BE2C (cell line): ENCODE data around the gene DNAH6.

Source experiments
- DNase-seq: peaks from one replicate; pipeline ENCODE4 v3.0.0-alpha.2; 2020
- H3K27me3 ChIP-seq: fragments of 250-450 bp; sonication (Bioruptor Pico); 2 replicates; pipeline ENCODE4 v1.5.1; 2020; ENCODE audit warnings: mild to moderate bottlenecking
- H3K36me3 ChIP-seq: fragments of 250-450 bp; sonication (Bioruptor Pico); 2 replicates; pipeline ENCODE4 v1.5.1; 2020; ENCODE audit warnings: mild to moderate bottlenecking
- H3K4me1 ChIP-seq: fragments of 250-450 bp; sonication (Bioruptor Pico); 2 replicates; pipeline ENCODE4 v1.5.1; 2020
- H3K4me3 ChIP-seq: 2 replicates; pipeline ENCODE4 v1.5.1; 2011; ENCODE audit warnings: low read depth, low read length
- H3K9me3 ChIP-seq: fragments of 250-450 bp; sonication (Bioruptor Pico); 2 replicates; pipeline ENCODE4 v1.5.1; 2020
- CTCF ChIP-seq: IDR thresholded peaks from 2 replicates; pipeline ENCODE4 v1.5.1; 2012; ENCODE audit warnings: mild to moderate bottlenecking, low read depth, low read length

The DNAH6 gene

GRCh38 chr2:84704505-84705244 is 188.4 kb downstream of the DNAH6 start:
- Histone ChIP-seq H3K4me3 (no peak overlapping the region), H3K4me1 (no peaks in the 10 kb centered on the region), H3K36me3 (no peaks in the 10 kb centered on the region), H3K9me3 (no peaks in the 10 kb centered on the region), H3K27me3 (no peaks in the 10 kb centered on the region)
- no peak for DNase-seq
- TF ChIP-seq CTCF, result no peak

GRCh38 chr2:84705858-84706257 is 189.6 kb downstream of the DNAH6 start:
- TF ChIP-seq CTCF, result no peak
- no peak for DNase-seq
- Histone ChIP-seq H3K9me3 (no peaks in the 10 kb centered on the region), H3K4me3 (no peak overlapping the region), H3K36me3 (no peaks in the 10 kb centered on the region), H3K27me3 (no peaks in the 10 kb centered on the region), H3K4me1 (no peaks in the 10 kb centered on the region)

DNA sequence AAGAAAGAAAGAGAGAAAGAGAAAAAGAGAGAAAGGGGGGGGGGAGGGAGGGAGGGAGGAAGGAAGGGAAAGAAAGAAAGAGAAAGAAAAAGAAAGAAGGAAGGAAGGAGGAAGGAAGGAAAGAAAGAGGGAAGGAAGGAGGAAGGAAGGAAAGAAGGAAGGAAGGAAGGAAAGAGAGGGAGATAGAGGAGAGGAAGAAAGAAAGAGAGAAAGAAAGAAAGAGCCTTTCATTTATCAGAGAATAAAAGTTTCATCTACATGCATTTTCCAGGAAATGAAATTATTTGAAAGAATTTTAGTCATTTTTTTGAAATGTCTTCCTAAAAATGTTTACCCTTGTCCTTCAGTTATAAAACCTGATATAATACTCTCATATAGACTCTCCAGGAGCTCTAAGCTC is 192.1 kb downstream of the DNAH6 start:
- Histone ChIP-seq H3K36me3 (no peaks in the 10 kb centered on the region), H3K9me3 (no peaks in the 10 kb centered on the region), H3K4me3 (no peak overlapping the region), H3K27me3 (no peaks in the 10 kb centered on the region), H3K4me1 (no peaks in the 10 kb centered on the region)
- TF ChIP-seq CTCF, result no peak
- DNase-seq, result no peak

DNA sequence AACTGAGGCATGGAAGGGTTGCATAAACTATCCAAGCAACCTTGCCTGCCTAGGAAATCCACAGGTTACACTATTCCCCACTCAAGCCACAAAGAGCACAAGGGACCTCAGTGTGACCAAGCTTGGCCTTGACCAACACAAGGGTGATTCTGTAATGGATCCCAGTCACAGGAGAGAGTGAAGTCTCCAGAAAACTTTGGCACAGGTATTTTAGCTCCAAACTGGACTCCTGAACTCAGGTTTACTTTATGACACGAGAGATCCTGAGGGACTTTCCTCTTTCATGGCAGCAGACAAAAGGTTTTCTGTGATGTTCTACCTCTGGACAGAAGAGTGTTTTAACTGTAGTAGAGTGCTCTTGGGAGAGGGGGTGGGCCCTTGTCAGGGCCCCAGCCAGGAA is 195.4 kb downstream of the DNAH6 start:
- DNase-seq, result no peak
- H3K9me3 ChIP-seq, result no peaks in the 10 kb centered on the region
- H3K36me3 ChIP-seq, result no peaks in the 10 kb centered on the region
- H3K27me3 ChIP-seq, result no peaks in the 10 kb centered on the region
- no peaks in the 10 kb centered on the region for H3K4me1 ChIP-seq
- H3K4me3 ChIP-seq, result no peak overlapping the region
- TF ChIP-seq CTCF, result no peak

- no peaks in the 10 kb centered on the region for H3K4me1 ChIP-seq
- no peak for DNase-seq
- H3K27me3 ChIP-seq, result no peaks in the 10 kb centered on the region
- no peak for TF ChIP-seq CTCF
- H3K9me3 ChIP-seq, result no peaks in the 10 kb centered on the region
- H3K4me3 ChIP-seq, result no peak overlapping the region
- no peaks in the 10 kb centered on the region for H3K36me3 ChIP-seq
Observed at GRCh38 chr2:84713441-84713840, 197.1 kb downstream of the DNAH6 start.

GRCh38 chr2:84716564-84716963 is 200.3 kb downstream of the DNAH6 start:
- Histone ChIP-seq H3K27me3 (no peaks in the 10 kb centered on the region), H3K4me1 (no peaks in the 10 kb centered on the region), H3K36me3 (no peaks in the 10 kb centered on the region), H3K9me3 (no peaks in the 10 kb centered on the region), H3K4me3 (no peak overlapping the region)
- DNase-seq, result no peak
- TF ChIP-seq CTCF, result no peak
